Stomach (tissue), 4 donors: ENCODE measurements around the gene IGF1R.

Experiments used
- EP300 ChIP-seq: sonication (generic); formaldehyde crosslinking; IDR thresholded peaks from one replicate; pipeline ENCODE4 v1.6.1; 2017; ENCODE audit warnings: antibody characterized with exemption
- POLR2A ChIP-seq, 4 donors: fragments of 450-650 bp; IDR thresholded peaks; one replicate each; pipeline ENCODE4 v1.6.1; 2016; ENCODE audit warnings: antibody characterized with exemption in 4 of 4, control low read depth in 2 of 4, mild to moderate bottlenecking in 1 of 4, moderate library complexity in 1 of 4
- POLR2AphosphoS5 ChIP-seq, 3 donors: sonication (generic); formaldehyde crosslinking; IDR thresholded peaks; one replicate each; pipeline ENCODE4 v1.6.1; 2016; ENCODE audit warnings: antibody characterized with exemption in 3 of 3
- TF ChIP-seq, protein P1 (sequence below), 7 experiments: fragments of 450-650 bp in 4 of 7; fragments of 200-600 bp in 3 of 7; sonication (generic) in 3 of 7; IDR thresholded peaks; one replicate each; pipeline ENCODE4 v1.5.1; 2016 to 2019; ENCODE audit warnings: antibody characterized with exemption in 7 of 7, control low read depth in 2 of 7, mild to moderate bottlenecking in 1 of 7

GRCh38 chr15:98813951-98814350, 165.6 kb downstream of the IGF1R start:
- no peak for TF ChIP-seq POLR2AphosphoS5 (IDR thresholded peaks at IDR 0.05)
- no peak for TF ChIP-seq EP300
- TF ChIP-seq, protein P1, sequence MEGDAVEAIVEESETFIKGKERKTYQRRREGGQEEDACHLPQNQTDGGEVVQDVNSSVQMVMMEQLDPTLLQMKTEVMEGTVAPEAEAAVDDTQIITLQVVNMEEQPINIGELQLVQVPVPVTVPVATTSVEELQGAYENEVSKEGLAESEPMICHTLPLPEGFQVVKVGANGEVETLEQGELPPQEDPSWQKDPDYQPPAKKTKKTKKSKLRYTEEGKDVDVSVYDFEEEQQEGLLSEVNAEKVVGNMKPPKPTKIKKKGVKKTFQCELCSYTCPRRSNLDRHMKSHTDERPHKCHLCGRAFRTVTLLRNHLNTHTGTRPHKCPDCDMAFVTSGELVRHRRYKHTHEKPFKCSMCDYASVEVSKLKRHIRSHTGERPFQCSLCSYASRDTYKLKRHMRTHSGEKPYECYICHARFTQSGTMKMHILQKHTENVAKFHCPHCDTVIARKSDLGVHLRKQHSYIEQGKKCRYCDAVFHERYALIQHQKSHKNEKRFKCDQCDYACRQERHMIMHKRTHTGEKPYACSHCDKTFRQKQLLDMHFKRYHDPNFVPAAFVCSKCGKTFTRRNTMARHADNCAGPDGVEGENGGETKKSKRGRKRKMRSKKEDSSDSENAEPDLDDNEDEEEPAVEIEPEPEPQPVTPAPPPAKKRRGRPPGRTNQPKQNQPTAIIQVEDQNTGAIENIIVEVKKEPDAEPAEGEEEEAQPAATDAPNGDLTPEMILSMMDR (IDR thresholded peaks at IDR 0.05): no peak
- no peak for TF ChIP-seq POLR2A (IDR thresholded peaks at IDR 0.05)
